ENCODE data around the gene HAUS3.
A peak's percentile ranks its signal among the peaks of the same experiment; 100 is the strongest.
"Not testable (repeated sequence)": the region's sequence is repeated elsewhere in the genome, so short reads cannot be mapped to it uniquely, and the experiment has no call there.

Gene HAUS3

DNA sequence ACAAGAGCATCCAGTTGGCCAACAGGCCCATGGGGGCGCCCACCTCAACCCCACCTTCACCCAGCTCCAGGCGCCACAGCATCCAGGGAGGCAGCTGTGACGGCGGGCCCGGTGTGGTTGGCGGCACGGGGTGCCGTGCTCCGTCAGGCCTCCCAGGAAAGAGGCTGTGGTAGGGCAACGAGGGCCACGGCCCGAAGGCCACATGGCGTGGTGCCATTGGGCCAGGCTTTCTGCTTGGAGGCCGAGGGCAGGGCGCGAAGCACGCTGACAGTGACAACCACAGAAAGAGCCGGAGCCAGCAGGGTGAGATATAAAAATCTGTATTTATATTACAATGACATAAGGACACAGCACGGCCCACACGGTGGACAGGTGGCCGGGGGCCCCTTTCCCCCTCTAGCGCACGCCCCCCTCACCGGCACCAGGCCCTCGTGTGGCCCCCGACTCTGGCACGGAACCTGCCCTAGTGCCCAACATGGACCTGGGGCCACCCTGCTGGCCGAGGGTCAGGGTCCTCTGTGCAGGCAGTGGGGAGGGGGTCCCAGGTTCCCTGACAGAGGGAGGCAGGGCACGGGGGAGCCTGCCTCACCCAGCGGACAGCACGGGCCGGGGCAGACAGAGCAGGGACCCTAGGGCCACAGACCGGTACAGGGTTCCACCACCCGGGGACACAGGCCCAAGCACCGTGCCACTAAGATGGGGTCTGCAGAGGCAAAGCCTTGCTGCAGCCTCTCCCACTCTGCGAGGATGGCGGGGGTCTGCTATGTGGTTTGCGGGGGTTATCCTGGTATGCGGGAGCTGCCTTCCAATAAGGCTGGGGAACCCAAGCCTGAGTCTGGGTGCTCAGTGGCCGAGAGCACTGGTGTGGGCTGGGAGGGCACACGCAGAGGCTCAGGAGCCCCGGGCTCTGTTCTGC is 5.5 kb upstream of the HAUS3 start:
- no peak overlapping the region for H3K4me3 Mint-ChIP-seq
- no peak overlapping the region for H3K27ac Mint-ChIP-seq
- no peaks in the 10 kb centered on the region for H3K9me3 Mint-ChIP-seq
- H3K4me1 Mint-ChIP-seq (ENCODE audit: low read depth): peaks cover 34% of the 10 kb centered on the region
- H3K27me3 Mint-ChIP-seq: no peaks in the 10 kb centered on the region
- H3K36me3 Mint-ChIP-seq (ENCODE audit: low read depth): peaks cover 59% of the 10 kb centered on the region
- intact Hi-C loops (cut with micrococcal nuclease): no loop called here

DNA sequence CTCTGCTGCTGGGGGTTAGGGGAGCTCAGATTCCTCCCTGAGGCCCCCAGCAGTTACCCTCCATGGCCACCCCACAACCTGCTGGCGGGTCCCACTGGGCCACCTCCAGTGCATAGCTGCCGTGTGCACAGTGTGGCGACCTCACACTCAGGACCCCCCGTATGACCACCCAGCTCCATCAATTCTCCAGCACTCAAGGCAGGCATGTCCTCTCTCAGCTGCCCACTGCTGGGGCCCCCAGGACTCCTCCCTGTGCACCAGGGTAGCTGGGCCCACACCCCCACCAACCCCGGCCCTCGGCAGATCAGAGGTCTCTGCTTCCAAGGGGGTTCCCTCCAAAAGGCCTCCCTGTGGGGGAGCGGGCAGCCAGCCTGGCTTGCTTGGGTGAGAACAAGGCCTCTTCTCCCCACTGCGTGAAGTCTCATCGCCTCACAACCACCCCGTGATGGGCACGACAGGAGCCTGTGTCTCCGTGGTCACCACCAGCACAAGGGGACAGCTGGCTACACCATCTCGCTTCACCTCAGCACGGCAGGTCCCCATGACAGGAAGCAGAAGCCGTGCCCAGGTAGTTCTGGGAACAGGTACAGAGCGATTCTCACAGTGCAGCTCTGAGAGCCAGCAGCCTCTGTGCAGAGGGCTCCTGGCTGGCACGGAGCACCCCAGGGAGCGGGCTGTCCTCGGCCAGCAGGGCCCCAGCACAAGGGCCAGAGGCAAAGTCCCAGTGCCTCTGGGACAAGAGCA is 4.6 kb upstream of the HAUS3 start:
- Mint-ChIP-seq H3K27ac (peak overlapping the region; percentile 20), H3K4me1 (ENCODE audit: low read depth) (peaks cover 38% of the 10 kb centered on the region), H3K27me3 (no peaks in the 10 kb centered on the region), H3K36me3 (ENCODE audit: low read depth) (peaks cover 51% of the 10 kb centered on the region), H3K4me3 (no peak overlapping the region), H3K9me3 (no peaks in the 10 kb centered on the region)
- intact Hi-C loops (cut with micrococcal nuclease): no loop called here

DNA sequence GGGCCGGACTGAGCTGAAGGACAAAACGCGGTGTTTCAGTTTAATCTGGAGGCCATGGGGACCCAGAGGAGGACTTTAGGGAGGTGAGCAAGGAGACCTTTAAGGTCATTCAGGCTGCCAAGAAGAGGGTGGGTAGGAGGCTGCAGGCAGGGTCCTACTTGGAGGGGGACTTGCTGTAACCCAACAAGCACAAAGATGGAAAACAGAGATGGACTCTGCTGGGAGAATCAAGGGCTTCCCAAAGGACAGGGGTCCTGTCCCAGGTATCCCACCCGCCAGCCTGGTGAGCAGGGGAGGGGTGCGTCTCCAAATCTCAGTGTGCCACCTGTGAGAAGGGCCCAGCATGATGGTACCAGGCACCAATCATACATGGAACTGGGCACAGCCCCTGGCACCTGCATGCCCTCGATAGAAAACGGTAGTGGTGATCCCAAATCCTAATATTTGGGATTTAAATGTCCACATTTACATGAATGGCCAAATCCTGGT is 3.9 kb upstream of the HAUS3 start:
- no peak overlapping the region for H3K4me3 Mint-ChIP-seq
- peaks cover 39% of the 10 kb centered on the region for H3K4me1 Mint-ChIP-seq (ENCODE audit: low read depth)
- H3K27ac Mint-ChIP-seq: peak overlapping the region; percentile 85
- no peaks in the 10 kb centered on the region for H3K27me3 Mint-ChIP-seq
- intact Hi-C loops (cut with micrococcal nuclease): no loop called here
- no peaks in the 10 kb centered on the region for H3K9me3 Mint-ChIP-seq
- H3K36me3 Mint-ChIP-seq (ENCODE audit: low read depth): peaks cover 44% of the 10 kb centered on the region

DNA sequence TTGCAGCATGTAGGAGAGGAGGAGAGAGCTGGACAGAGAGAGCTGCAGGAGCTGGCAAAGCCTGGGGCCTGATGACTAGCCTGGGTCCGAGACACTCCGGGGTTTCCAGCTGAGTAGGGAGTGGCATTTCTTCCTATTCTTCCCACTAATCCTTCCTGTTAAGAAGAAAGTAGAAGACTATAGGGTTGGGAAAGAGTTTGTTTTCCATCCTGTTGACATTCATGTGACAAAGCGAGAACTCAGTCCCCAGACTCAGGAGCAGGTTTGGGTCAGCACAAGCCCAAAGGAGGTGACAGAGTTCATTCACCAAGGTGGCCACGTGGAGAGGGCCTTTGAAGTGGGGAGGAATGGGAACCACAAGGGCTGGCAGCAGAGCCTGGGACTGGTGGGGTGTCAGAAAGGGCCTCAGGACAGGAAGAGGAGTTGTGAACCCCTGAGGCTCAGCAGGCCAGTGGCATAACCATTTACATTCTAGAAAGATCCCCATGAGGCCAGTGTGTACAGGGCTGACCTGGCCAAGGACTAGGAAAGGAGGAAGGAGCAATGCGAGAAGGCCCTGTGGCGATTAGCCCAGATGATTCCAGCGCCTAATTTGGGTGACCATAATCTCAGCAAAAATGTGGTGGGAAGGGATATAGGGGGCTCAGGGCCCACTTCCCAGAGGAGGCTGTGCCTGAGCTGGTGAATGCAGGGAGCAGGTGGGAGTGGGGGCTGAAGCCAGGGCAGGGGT is 3.3 kb upstream of the HAUS3 start:
- H3K27me3 Mint-ChIP-seq: no peaks in the 10 kb centered on the region
- H3K9me3 Mint-ChIP-seq: no peaks in the 10 kb centered on the region
- peak overlapping the region; percentile 85 for H3K27ac Mint-ChIP-seq
- peaks cover 44% of the 10 kb centered on the region for H3K36me3 Mint-ChIP-seq (ENCODE audit: low read depth)
- H3K4me3 Mint-ChIP-seq: no peak overlapping the region
- H3K4me1 Mint-ChIP-seq (ENCODE audit: low read depth): peaks cover 45% of the 10 kb centered on the region
- intact Hi-C loops (cut with micrococcal nuclease): no loop called here

DNA sequence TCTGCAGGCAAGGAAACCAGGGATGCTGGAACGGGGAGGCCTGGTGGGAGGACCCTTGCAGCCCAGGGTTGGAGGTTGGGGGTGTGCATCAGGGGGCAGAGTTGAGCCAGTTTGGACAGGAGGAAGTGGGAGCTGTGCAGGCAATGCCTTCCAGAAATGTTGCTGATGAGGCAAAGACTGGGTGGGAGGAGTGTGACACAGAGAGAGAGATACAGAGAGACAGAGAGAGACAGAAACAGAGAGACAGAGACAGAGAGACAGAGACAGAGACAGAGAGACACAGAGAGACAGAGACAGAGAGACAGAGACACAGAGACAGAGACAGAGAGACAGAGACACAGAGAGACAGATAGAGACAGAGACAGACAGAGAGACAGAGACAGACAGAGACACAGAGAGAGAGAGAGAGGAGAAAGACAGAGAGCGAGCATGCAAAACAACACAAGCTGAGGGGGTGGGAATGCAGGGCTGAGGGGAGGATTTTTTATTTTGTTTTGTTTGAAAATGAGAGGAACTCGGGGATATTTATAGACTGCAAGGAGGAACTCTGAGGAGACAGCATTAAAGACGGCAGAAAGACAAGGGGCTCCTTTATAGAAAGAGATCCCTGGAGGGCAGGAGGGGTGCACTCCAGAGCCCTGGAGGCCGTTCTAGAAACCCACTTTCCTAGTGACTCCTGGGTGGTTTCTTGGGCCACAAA is 1.9 kb upstream of the HAUS3 start:
- intact Hi-C loops (cut with micrococcal nuclease): loop anchor here (2.0 to 5.0 kb wide), 4 partner anchors 175 to 372 kb away; partner anchors contain the start of genes CFAP99, FAM193A, NSD2 and RNF4
- peaks cover 34% of the 10 kb centered on the region for H3K36me3 Mint-ChIP-seq (ENCODE audit: low read depth)
- peak overlapping the region; percentile 74 for H3K4me3 Mint-ChIP-seq
- H3K27me3 Mint-ChIP-seq: no peaks in the 10 kb centered on the region
- peak overlapping the region; percentile 85 for H3K27ac Mint-ChIP-seq
- no peaks in the 10 kb centered on the region for H3K9me3 Mint-ChIP-seq
- peaks cover 56% of the 10 kb centered on the region for H3K4me1 Mint-ChIP-seq (ENCODE audit: low read depth)

DNA sequence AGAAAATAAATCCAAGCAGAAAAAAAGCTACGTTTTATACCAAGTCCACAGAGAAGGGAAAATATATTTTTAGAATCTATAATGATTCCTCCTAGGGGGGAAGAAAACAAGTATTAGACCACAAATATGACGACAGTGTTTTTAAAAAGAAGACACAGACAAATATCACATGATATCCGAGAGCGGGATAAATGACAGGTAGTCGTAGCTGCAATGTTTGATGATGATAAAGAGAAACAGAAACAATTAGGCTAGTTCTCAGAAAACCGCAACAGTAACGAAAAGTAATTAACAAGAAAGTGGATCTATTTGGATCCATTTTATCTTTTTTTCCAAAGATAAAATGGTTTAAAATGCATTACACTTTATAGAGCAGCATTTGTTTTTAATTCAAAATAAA is 918 bp downstream of the HAUS3 start:
- H3K4me1 Mint-ChIP-seq (ENCODE audit: low read depth): peaks cover 67% of the 10 kb centered on the region
- no peaks in the 10 kb centered on the region for H3K9me3 Mint-ChIP-seq
- intact Hi-C loops (cut with micrococcal nuclease): loop anchor here (5.0 kb wide), 2 partner anchors 226 to 369 kb away; partner anchors contain the start of genes NSD2 and RNF4
- H3K27me3 Mint-ChIP-seq: no peaks in the 10 kb centered on the region
- peaks cover 28% of the 10 kb centered on the region for H3K36me3 Mint-ChIP-seq (ENCODE audit: low read depth)
- peak overlapping the region; percentile 87 for H3K27ac Mint-ChIP-seq
- H3K4me3 Mint-ChIP-seq: peak overlapping the region; percentile 89

DNA sequence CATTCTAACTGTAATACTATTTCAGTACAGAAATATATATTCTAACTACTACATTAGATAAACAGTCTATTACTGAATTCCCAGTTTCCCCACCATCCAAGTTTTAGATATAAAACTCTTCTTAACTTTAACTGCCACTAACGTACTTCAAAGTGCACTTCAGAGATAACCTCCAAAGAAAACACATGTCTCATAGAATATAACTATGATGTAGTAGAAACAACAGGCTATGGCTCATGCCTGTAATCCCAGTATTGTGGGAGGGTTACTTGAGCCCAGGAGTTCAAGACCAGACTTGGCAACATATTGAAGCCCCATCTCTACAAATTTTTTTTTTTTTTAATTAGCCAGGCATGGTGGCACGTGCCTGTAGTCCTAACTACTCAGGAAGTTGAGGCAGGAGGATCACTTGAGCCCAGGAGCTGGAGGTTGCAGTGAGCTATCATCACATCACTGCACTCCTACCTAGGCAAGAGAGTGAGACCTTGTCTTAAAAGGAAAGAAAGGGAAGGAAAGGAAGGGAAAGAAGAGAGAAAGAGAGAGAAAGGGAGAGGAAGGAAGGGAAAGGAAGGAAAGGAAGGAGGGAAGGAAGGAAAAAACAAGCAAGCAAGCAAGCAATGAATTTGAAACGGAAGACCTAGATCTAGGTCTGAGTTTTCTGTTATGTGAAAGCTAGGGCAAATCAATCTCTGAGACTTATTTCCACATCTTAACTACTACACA is 4.8 kb downstream of the HAUS3 start:
- intact Hi-C loops (cut with micrococcal nuclease): no loop called here
- peaks cover 36% of the 10 kb centered on the region for H3K4me1 Mint-ChIP-seq (ENCODE audit: low read depth)
- H3K4me3 Mint-ChIP-seq: no peak overlapping the region
- H3K36me3 Mint-ChIP-seq (ENCODE audit: low read depth): peaks cover 65% of the 10 kb centered on the region
- no peak overlapping the region for H3K27ac Mint-ChIP-seq
- no peaks in the 10 kb centered on the region for H3K9me3 Mint-ChIP-seq
- H3K27me3 Mint-ChIP-seq: no peaks in the 10 kb centered on the region

DNA sequence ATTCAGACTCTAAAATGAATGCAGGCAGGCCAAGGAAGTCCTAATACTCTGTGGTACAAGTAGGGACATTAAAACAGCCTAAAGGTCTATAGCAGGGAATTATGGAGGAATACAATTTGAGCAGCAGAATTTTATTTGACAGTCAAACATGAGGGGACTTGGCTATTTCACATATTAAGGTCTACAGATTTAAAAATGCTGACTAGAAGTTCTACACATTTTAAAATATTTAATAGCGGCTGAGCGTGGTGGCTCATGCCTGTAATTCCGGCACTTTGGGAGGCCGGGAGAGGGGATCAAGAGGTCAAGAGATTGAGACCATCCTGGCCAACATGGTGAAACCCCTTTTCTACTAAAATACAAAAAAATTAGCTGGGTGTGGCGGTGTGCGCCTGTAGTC is 10.8 kb downstream of the HAUS3 start:
- Mint-ChIP-seq H3K27me3 (no peaks in the 10 kb centered on the region), H3K4me3 (no peak overlapping the region), H3K36me3 (ENCODE audit: low read depth) (peaks cover 70% of the 10 kb centered on the region), H3K27ac (no peak overlapping the region), H3K4me1 (ENCODE audit: low read depth) (no peaks in the 10 kb centered on the region), H3K9me3 (no peaks in the 10 kb centered on the region)
- intact Hi-C loops (cut with micrococcal nuclease): no loop called here

DNA sequence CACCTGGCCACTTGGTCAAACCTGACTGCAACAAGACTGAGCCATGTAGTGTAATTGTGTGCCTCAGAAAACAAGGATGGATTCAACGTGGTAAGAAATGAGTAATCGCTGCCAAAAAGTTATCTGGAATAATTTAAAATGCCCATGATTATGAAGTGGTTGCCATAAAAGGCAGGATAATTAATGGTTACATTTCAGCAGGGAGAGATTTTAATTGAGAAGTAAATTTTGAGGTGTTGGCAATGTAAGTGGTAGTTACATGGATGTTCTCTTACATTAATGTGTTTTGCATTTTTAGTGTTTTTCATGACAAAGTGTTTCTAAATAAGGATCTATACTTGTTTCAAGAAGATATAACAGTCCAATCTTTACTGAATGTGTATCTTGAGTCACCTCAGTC is 15.7 kb downstream of the HAUS3 start:
- H3K4me1 Mint-ChIP-seq (ENCODE audit: low read depth): no peaks in the 10 kb centered on the region
- no peak overlapping the region for H3K27ac Mint-ChIP-seq
- H3K9me3 Mint-ChIP-seq: no peaks in the 10 kb centered on the region
- H3K4me3 Mint-ChIP-seq: no peak overlapping the region
- intact Hi-C loops (cut with micrococcal nuclease): no loop called here
- no peaks in the 10 kb centered on the region for H3K27me3 Mint-ChIP-seq
- peaks cover 62% of the 10 kb centered on the region for H3K36me3 Mint-ChIP-seq (ENCODE audit: low read depth)

DNA sequence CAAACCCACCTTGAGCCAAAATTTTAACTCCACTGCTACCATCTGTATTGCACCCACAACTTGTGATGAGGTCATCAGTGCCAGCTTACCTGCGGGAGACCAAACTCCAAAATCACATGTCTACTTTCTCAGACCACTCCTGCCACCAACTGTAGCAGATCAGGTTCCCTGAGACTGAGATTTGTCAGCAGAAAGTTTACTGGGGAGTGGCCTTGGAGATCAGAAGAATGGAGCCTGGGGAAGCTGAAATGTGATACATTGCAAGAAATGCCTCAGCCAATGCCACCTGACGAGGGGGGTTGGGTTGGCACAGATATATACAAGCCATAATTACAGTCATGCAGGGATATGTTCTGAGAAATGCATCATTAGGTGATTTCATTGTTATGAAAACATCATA is 19.1 kb downstream of the HAUS3 start:
- peaks cover 46% of the 10 kb centered on the region for H3K36me3 Mint-ChIP-seq (ENCODE audit: low read depth)
- intact Hi-C loops (cut with micrococcal nuclease): no loop called here
- H3K4me1 Mint-ChIP-seq (ENCODE audit: low read depth): peaks cover 9% of the 10 kb centered on the region
- H3K4me3 Mint-ChIP-seq: no peak overlapping the region
- H3K9me3 Mint-ChIP-seq: no peaks in the 10 kb centered on the region
- H3K27me3 Mint-ChIP-seq: no peaks in the 10 kb centered on the region
- H3K27ac Mint-ChIP-seq: no peak overlapping the region

DNA sequence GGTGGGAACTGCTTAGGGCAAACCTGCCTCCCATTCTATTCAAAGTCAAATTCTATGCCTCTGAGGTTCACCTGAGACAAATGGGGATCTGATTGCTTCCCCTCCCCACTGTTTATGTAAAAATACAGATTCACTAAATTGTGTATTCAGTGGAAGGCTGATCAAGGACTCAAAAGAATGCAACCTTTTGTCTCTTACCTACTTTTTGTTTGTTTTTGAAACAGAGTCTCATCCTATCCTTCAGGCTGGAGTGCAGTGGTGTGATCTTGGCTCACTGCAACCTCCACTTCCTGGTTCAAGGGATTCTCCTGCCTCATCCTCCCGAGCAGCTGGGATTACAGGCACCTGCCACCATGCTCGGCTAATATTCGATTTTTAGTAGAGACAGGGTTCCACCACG is 20.5 kb downstream of the HAUS3 start:
- H3K36me3 Mint-ChIP-seq (ENCODE audit: low read depth): peaks cover 35% of the 10 kb centered on the region
- H3K9me3 Mint-ChIP-seq; H3K4me1 Mint-ChIP-seq (ENCODE audit: low read depth); intact Hi-C loops (cut with micrococcal nuclease); H3K27me3 Mint-ChIP-seq; H3K4me3 Mint-ChIP-seq; H3K27ac Mint-ChIP-seq: not testable (repeated sequence)

DNA sequence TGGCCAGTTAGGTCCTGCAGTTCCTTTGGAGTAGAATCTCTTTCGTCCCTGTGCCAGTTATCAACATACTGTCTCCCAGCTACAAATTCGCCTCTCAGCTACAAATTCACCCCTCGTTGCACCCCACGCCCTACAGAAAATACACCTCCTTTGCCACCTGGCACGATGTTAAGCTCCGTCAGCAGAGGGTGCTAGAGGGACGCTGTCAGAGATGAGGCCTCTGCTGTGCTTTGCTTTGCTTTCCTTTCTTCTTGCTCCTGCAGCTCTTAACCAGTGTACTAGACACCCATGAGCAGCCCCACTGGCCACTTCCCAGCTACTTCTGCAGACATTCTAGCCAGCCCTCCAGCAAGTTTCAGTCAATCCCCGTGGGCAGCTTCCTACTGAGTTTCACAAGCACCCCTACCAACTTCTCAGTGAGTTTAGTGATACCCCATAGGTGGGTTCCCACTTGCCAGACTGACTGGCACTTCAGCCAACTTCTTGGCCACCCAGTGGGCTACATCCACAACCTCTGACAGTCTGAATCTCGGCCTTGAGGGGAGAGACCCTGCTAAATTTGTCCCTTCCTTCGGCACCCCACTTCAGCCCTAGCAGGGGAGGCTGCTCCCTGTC is 21.8 kb downstream of the HAUS3 start:
- Mint-ChIP-seq H3K4me1 (ENCODE audit: low read depth) (peaks cover 9% of the 10 kb centered on the region), H3K9me3 (no peaks in the 10 kb centered on the region), H3K4me3 (no peak overlapping the region), H3K27ac (no peak overlapping the region), H3K27me3 (no peaks in the 10 kb centered on the region), H3K36me3 (ENCODE audit: low read depth) (peaks cover 22% of the 10 kb centered on the region)
- intact Hi-C loops (cut with micrococcal nuclease): loop anchor here (1.0 kb wide), 1 partner anchor 221 kb away; no protein-coding TSS in a partner anchor

All from dendritic cell treated with granulocyte-macrophage colony-stimulating factor and Interleukin-4, amounts not matched to agents 40 ng/mL and 50 ng/mL, for 4 days (primary cell).